Fibroblast of the conjunctiva (primary cell): ENCODE results near the gene OTOS.

Source experiments
- DNase-seq: peaks from one replicate; pipeline ENCODE4 v3.0.0-alpha.2; 2010; ENCODE audit warnings: low read depth

The OTOS gene

DNA sequence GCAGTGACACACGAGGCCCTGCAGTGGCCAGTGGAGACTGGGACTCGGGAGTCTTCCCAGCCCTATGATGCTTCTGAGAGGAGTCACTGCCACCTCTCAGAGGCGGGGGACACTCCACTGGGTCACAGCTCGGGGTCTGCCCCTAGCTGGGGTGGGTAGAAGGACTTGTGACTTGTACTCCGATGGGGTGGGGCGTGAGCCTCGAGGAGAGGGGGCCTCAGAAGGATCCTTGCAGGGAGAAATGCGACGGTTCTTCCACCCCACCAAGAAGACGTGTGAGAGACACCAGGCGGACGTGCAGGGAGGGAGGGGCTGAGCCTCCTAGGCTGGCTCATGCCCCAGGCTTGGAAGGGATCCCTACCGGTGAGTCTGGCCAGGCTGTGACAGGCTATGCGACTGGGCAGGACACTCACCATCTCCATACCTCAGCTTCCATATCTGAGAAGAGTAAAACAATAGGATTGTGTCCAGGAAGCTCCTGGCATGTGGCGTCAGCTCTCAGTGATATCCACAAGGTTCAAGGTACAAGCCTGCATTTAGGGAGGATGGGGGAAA, 11.1 kb upstream of the OTOS start:
- no peak for DNase-seq

DNA sequence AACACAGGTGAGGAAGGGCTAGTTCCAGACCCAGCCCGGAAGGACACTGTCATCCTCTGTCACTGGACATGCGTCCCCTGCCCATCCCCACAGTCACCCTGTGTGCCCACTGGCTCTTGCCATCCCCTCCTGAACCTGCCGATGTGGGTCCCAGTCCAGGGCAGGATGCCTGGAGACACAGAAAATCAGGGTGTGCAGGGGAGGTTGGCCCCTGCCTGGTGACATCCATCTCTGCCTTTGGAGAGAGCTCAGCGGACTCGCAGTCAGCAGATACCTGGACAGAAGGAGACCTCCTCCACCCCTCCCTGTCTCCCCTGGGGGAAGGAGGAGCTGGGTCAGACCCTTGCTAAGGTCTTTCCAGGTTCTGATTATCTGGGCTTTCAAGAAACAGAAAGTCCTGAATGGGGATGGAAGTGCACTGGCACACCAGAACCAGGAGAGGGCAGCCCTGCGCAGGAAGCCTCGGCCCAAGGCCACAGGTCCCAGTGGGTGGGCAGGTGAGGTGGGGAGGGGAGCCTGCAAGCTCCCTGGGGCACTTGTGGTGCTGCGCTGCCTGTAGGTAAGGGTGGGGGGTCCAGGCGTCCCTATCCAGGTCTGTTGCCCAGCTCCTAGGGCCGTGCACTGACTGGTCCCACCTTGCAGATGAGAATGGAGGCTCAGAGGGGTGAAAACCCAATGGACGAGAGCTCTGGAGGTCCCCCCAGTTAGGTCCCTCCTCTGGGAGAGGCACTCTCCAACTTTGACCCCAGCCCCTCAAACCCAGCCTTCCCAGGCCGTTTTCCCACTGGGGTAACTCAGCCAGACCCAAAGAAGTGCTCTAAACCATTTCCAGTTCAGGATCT, 9.7 kb upstream of the OTOS start:
- no peak for DNase-seq

DNA sequence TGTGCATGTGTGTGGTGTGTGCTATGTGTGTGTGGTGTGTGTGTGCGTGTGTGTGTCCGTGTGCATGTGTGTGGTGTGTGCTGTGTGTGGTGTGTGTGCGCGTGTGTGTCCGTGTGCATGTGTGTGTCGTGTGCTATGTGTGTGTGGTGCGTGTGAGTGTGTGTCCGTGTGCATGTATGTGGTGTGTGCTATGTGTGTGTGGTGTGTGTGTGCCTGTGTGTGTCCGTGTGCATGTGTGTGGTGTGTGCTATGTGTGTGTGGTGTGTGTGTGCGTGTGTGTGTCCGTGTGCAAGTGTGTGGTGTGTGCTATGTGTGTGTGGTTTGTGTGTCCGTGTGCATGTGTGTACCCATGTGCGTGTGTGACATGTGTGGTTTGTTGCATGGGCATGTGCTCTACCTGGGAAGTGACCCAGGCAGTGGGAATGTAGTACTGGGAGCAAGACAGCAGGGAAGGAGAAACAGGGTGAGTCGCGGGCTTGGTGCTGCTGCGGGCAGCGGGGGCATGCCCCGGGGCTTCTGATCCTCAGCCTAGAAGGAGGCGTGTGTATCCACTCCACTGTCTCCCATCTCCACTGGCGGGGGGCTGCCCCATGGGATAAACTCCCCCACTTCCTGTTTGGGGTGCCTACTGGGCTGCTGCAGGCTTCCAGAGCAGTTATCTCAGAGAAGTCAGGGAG, 7.6 kb upstream of the OTOS start:
- DNase-seq, result no peak

DNA sequence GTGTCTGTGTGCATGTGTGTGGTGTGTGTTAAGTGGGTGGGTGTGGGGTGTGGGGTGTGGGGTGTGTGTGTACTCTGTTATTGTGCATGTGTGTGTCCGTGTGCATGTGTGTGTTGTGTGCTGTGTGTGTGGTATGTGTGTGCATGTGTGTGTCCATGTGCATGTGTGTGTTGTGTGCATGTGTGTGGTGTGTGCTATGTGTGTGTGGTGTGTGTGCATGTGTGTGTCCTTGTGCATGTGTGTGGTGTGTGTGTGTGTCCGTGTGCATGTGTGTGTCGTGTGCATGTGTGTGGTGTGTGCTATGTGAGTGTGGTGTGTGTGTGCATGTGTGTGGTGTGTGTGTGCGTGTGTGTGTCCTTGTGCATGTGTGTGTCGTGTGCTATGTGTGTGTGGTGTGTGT, 6.9 kb upstream of the OTOS start:
- no peak for DNase-seq

DNA sequence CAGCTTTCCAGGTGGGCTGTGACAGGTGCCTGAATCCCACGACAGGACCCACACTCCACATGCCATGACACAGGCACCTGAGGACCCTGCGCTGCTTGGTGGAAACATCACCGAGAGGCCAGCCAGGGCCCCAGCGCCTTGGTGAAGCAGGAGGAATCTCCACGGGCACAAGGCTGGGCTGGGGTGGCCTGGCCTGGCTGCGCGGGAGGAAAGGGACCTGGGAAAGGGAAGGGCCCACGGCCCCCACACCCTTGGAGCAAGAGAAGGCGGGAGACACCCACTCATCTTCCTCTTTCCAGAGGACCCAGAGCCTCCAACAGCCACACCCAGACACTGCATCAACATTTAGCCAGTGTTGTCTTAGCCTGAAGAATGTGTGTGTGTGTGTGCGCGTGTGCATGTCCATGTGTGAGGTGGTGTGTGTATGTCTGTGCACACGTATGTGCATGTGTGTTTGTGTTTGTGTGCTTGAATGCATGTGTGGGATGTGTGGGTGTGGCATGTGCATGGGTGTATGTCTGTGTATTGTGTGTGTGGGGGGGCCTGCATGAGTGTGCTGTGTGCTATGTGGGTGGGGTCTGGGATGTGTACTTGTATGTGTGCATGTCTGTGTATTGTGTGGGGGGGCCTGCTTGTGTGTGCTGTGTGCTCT, 6.3 kb upstream of the OTOS start:
- no peak for DNase-seq

DNA sequence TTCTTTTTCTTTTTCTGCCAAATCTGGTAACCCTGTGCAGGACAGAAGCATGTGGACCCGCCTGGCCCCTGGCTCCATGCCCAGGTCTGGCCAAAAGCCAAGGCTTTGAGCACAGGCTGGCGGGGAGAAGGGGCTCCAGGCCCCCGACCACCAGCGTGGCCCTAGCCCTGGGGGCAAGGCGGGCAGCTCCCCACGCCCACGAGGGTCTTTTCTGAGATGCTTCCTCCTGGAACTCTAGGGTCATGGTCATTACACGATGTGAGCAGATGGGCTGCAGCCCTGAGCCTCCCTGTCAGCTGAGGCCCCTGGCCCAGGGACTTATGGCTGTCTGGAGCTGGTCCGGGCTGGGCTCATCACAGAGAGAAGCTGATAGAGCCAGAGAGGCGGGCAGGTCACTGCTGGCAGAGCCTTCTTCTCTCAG, 5.7 kb upstream of the OTOS start:
- no peak for DNase-seq

DNA sequence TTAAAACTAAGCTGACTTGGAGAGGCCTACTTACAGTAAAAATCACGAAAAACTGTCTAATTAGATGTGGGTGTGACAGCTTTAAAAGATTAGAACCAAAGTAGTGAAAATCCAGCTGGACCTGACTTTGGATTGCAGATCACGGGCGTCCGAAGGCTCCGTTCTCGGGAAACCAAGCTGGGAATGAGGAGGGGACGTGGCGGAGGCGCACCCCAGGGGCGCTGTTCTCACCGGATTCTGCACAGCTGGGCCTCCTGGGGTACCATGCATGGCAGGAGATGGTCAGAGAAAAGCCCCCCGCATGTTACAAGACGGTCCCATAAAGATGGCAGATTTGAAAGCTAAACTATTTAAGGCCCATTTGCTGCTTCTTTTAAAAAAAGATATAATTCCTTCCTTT, 5.0 kb upstream of the OTOS start:
- no peak for DNase-seq

DNA sequence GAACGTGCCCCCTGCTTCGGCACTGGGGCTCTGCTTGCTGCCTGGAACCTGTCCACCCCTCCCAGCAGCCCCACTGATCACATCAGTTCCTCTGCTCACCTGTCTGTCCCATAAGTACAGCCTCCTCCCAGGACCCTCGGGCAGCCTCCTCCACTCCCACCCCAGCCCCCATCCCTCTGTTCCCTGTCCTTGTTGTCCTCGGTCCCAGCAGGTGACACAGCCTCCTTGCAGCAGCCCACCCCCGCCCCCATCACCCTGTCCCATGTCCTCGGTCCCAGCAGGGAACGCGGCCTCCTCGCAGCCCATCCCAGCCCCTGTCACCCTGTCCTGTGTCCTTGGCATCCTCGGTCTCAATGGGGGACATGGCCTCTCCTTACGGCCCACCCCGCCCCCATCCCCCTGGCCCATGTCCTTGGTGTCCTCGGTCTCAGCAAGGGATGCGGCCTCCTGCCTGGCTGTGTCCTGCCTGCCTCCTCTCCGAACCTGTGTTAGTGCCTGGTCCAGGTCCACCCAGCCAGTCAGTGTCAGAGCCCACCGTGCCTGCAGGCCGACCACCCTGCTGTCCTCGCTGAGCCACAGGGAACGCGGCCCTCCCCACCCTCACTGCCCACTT, 4.3 kb upstream of the OTOS start:
- no peak for DNase-seq

DNA sequence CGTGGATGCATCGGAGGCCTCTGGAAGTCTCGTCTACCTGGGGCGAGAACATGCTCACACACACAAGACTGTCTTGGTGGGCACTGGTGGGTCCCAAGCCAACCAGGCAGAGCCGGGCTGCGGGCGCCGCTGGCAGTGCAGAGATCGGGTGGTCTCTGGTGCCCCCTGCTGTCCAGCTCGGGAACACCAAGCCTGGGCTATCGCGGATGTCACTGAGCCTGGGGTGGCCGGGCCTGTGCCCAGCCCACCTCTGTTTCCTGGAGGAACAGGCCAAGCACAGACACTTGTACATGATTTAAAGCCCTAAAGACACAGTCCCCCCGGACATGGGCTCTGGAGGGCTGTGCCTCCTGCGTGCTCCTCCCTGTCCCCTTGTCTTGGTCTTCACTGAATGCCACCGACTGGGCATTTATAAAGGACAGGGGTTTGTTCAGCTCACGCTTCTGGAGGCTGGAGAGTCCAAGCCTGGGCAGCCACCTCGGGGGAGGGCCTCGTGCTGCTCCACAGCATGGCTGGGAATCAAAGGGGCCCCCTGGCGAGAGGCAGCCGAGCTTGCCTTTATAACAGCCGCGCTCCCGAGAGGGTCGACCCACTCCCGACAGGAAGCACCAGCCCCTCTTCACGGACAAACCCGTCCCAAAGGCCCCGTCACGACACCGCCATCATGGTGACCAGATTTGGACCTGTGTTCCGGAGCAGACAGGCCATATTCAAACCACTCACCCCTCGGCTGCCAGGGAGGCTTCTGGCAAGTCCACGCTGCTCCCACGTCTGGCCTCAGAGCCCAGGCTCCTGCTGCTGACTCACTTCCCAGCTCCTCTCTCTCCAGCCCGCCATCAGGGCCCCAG, 3.6 kb upstream of the OTOS start:
- DNase-seq, result peak; percentile 10

DNA sequence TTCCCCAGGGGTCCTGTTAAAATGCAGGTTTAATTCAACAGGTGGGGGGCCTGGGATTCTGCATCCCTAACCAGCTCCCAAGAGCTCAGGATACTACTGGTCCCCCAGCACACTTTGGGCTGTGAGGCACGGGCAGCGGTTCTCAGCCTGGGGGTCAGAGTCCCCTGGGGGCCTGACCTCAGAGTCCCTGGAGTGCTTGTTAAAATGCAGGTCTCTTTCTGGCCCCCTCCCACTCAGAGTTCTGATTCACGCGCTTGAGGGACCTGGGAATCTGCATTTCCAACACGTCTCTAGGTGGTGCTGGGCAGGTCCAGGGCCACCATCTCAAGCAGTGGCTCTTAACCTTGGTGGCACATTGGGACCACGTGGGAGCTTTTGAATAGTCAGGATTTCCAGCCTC, 2.8 kb upstream of the OTOS start:
- DNase-seq, result no peak

DNA sequence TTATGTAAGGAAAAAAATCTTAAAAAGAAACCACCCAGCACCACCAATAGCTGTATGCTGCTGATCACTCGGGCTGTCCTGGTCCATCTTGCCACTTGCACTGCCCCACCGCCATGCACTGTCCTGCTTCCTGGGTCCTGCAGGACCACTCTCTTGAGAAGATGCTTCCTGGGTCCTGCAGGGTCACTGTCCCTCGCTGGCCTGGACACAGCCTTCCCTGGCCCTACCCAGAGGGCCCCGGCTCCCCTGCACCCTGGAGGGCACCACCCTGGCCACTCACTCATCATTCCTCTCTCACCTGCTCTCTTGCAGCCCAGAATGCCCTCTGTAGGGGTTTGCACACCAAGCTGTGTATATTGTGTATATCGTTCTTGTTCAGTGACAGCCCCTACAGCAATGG, 2.4 kb upstream of the OTOS start:
- DNase-seq, result no peak

DNA sequence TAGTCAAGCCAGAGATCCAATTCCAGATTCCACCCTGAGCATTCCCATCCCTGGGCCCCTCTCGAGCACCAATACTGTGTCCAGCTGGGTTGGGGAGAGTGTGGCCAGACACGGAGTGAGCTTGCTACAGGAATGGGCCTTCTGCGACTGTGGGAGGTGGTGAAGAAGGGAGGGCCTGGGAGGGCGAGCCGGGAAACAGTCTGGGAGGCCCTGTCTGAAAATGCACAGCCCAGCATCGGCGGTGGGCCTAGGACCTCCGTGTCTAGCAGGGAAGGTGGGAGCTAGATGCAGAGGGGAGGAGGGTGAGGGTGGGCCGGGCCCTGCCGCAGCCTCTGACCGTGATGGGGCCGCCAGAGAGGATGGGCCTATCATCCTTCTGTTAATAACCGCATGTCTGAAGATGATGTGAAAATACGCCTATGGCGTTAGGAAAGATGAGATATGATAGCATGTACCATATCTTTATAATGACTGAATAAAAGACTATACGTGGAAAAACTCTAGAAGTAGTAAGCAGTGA, 1.9 kb upstream of the OTOS start:
- DNase-seq, result no peak

DNA sequence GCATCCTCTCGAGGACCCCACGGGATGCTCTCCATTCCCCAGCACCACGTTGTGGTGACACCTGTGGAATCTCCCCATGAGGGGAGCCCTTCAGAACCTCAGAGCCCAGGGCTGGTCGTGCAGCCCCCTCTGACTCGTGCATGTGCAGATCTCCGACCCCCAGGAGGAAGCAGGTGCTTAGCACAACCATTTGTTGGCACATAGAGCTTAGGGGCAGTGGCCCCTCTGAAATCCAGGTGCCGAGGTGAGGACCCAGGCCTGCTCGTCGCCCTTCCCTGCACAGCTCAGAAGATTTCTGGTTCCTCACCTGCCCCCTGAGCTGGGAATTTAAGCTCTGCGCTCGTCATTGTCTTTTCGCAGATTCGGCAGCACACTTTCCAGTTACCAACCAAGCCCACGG, 1.3 kb upstream of the OTOS start:
- DNase-seq, result no peak

DNA sequence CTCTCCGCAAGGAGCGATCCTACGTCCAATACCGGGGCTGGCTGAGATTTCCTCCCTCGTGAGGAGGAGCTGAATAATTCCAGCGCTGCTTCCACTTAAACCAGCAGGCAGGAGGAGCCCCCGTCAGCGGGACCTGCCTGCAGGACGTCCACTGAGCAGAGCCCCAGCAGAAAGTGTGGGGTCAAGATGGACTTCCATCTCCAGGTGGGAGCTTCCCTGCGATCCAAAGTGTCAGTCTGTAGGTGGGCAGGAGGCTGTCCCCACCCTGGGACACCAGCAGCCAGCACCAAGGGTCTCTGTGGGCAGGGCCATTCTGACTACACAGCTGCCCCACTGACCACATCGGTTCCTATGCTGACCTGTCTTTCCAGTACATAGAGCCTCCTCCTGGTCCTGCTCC, 462 bp upstream of the OTOS start:
- no peak for DNase-seq

DNA sequence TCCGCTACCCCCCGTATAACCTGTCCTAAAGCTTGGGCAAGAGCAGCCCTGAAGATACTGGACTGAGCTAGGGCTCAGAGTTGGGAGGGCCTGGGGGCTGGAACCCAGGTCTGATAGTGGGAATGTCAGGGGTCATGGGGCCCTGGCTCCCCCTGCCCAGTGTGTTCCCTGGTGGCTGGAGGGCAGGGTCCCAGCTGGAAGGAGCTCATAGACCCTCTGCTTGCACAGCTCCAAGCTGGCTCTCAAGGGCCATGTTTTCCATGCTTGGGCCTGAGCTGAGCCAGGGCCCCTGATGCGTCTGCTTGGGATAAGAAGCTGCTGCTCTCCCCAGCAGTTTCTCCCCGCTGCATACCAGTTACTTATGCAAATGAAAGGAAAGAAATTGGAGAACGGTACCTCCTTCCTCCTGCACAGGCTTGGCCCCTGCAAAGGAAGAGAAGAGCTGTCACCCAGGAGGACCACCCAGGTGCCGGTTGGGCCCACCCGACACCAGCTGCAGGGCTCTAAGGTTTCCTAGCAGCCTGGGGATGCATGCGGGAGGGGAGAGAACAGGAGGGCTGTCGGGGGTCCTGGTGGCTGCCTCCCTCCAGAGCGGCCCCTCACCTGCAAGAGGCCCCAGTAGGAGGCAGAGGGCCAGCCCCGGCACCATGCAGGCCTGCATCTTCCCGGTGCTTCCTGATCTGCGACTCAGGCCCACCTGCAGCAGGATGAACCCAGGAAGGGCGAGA, 628 bp downstream of the OTOS start:
- DNase-seq, result no peak

DNA sequence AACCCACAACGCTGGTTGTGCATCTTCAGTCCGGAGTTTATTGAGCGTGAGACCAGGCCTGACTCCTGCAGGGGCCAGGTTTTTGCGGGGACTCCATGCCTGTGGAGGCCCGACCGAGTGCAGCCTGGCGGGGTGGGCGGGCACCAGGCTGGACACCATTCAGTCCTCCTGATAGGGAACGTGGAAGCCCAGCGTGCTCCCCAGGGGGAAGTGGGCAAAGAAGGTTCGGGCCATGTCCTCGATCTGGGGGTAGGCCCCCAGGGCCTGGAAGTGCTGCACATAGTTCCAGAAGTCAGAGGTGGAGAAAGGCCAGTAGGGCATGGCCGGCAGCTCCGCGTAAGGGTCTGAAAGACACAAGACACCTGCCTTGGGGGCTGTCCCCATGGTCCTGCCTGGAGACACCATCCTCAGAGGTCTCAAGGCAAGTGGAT, 1.4 kb downstream of the OTOS start:
- no peak for DNase-seq

DNA sequence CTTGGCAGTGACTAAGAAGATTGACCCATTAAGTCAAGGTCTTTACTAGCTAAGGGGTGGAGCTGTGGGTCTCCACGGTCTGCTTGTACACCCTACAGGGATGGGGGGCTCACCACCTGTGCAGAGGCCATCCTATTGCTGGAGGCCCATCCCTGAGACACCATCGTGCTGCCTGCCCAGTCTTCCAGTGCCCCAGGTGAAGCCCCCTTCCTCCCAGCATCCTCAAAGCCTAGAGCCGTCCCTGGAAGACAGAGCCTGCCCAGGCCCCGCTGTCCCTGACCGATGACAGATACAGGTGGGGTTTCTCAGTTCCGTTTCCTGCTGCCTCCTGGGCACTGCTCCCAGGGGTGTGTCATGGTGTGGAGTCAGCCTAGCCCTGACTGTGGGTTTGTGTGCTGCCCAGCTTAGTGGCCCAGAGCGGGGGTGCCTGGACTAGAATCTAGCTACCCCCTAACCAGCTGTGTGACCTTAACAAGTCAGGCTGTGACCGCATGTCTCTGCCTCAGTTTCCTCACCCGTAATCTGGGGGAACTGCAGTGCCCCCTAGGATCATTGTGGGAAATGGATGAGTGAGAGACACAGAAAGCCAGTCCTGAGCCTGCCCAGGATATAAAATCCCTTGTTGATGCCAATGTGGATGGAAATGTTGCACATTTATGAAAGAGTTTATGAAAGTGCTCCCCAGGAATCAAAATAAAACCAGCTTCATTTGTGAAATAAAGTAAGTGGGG, 2.0 kb downstream of the OTOS start:
- DNase-seq, result no peak

DNA sequence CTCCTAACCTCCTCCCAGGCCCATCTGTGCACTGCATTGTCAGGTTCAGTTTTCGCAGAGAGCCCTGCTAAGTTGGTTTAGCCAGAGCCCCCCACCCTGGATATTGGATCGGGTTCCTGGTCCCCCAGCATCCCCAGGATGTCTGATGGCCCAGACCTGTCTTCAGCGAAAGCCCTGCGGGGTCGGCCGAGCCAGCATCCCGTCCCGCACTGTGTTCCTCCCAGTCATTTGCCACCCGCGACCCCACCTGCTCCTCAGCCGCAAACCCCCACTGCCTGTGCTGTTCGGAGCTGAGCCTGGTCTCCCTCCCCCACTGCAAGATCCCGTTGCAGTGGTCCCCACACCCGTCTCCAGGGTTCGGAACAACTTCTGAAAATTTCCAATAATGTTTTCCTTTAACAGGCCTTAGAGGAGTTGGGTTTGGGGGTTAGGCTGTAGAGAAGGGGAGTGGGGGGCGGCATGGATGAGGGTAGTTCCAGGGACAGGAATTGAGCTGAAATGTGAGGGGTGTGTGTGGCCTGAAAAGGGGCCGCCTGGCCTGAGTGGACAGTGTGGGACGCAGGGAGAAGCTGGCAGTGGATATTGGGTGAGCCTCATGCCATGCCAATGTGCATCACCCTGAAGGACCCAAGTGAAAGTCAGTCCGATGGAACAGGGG, 2.7 kb downstream of the OTOS start:
- no peak for DNase-seq

DNA sequence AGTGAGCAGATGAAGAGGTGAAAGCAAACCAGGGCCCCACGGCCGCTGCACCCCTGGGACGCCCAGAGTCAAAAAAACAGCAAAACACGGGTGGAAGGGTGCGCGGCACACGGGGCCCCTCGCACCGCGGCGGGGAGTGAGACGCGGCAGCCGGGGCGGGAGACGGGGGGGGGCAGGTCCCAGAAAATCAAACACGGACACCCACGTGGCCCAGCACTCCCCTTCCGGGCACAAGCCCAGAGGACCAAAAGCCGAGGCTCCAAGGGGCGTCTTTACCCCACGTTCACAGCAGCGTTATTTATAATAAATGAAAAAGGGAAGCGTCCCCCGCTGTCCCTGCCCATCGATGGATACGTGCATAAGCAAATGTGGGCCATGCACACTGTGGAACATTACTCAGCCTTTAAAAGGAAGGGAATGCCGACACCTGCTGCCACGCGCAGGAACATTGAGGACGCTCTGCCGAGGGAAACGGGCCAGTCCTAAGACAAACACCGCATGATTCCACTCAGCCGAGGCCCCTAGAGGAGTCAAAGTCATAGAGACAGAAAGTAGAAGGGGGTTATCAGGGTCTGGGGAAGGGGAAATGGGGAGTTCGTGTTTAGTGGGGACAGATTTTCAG, 3.7 kb downstream of the OTOS start:
- DNase-seq, result no peak
